HCT116 (cell line): ENCODE results near the gene USP15.

Experiments used
- EGR1 ChIP-seq: IDR thresholded peaks from 2 replicates; pipeline ENCODE4 v1.6.1; 2012; ENCODE audit warnings: low read depth
- EZH2phosphoT487 ChIP-seq: fragments of 200-600 bp; IDR thresholded peaks from 2 replicates; pipeline ENCODE4 v1.6.1; 2018; ENCODE audit warnings: antibody characterized with exemption, borderline replicate concordance
- POLR2A ChIP-seq: IDR thresholded peaks from 2 replicates; pipeline ENCODE4 v1.7.0; 2011; ENCODE audit warnings: borderline replicate concordance; ENCODE audit not compliant: insufficient read depth, insufficient read length; ENCODE audit errors: extremely low read depth
- RAD21 ChIP-seq: IDR thresholded peaks from 2 replicates; pipeline ENCODE4 v1.6.1; 2012; ENCODE audit warnings: low read depth, mild to moderate bottlenecking
- YY1 ChIP-seq: IDR thresholded peaks from 2 replicates; pipeline ENCODE4 v1.6.1; 2011; ENCODE audit warnings: low read length, low read depth, moderate library complexity, mild to moderate bottlenecking; ENCODE audit not compliant: insufficient replicate concordance; ENCODE audit errors: extremely low read depth
- TF ChIP-seq, protein P1 (sequence below), 3 experiments: fragments of 200-600 bp in 1 of 3; sonication (generic) in 1 of 3; IDR thresholded peaks in 2 of 3; conservative IDR thresholded peaks in 1 of 3; 2 replicates each; pipeline ENCODE4 v1.5.1; 2012 to 2017; ENCODE audit warnings: low read depth in 2 of 3, low read length in 2 of 3, antibody characterized with exemption in 1 of 3, borderline replicate concordance in 1 of 3, control low read depth in 1 of 3, mild to moderate bottlenecking in 1 of 3, mixed read lengths in 1 of 3, mixed run types in 1 of 3, moderate library complexity in 1 of 3; ENCODE audit not compliant: insufficient read depth in 1 of 3

DNA sequence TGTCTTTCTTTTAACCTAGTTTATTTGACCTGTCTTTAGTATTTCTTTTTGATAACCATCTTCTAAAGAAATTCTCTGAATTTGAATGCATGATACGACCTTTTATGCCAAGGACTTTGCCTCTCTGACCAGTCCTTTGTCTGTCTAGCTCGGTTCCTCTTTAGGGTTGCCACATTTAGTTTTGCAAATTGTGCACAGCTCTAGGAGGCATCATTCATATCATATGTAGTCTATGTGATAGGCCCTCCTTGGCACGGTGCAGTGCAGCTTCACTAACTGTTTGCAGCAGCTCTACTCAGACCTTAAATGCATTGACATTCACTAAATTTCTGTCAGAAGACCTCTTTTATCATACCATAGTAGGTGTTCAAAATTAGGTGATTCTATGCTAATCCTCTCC is 75.6 kb downstream of the USP15 start:
- TF ChIP-seq, protein P1, sequence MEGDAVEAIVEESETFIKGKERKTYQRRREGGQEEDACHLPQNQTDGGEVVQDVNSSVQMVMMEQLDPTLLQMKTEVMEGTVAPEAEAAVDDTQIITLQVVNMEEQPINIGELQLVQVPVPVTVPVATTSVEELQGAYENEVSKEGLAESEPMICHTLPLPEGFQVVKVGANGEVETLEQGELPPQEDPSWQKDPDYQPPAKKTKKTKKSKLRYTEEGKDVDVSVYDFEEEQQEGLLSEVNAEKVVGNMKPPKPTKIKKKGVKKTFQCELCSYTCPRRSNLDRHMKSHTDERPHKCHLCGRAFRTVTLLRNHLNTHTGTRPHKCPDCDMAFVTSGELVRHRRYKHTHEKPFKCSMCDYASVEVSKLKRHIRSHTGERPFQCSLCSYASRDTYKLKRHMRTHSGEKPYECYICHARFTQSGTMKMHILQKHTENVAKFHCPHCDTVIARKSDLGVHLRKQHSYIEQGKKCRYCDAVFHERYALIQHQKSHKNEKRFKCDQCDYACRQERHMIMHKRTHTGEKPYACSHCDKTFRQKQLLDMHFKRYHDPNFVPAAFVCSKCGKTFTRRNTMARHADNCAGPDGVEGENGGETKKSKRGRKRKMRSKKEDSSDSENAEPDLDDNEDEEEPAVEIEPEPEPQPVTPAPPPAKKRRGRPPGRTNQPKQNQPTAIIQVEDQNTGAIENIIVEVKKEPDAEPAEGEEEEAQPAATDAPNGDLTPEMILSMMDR (IDR thresholded peaks at IDR 0.05 in 2 of 3, conservative IDR thresholded peaks at IDR 0.05 in 1 of 3; ENCODE audit: borderline replicate concordance in 1 of 3, insufficient read depth in 1 of 3, low read depth in 2 of 3, low read length in 2 of 3): no peak
- no peak for TF ChIP-seq EGR1
- no peak for TF ChIP-seq YY1
- TF ChIP-seq POLR2A: no peak
- no peak for TF ChIP-seq RAD21
- no peak for TF ChIP-seq EZH2phosphoT487
